ENCODE measurements around the gene RPUSD2.

RPUSD2 gene

DNA sequence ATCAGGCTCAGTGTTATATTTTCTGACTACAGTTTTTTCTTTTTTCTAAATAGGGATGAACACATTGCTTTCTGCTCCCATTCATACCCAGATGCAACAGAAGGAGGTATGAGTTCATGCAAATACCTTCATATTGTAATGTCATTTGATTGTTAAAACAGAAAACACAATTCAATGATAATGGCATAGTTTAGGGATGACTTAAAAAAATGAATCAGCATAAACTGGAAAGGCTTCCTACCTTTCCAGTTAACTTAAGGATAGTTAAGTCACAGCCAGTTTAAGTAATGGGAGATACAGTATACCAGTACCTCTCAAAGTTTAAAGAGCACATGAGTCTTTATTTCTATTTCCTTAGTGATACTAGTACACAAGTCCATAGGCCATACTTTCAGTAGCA lies 49.8 kb downstream of the RPUSD2 start:
- no peak for DNase-seq (ENCODE audit: low read depth, low spot score)

DNA sequence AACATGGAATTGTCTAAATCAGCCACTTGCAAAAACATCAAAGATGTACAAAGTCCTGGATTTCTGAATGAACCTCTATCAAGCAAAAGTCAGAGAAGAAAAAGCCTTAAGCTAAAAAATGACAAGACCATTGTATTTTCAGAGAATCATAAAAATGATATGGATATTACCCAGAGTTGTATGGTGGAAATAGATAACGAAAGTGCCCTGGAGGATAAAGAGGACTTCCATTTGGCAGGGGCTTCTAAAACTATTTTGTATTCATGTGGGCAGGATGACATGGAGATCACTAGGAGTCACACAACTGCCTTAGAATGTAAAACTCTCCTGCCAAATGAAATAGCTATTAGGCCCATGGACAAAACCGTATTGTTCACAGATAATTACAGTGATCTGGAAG lies 54.3 kb downstream of the RPUSD2 start:
- no peak for DNase-seq (ENCODE audit: low read depth, low spot score)

Data from smooth muscle cell of the brain vasculature (primary cell).